Stimulated activated CD4-positive, alpha-beta T cell treated with anti-CD3 and anti-CD28 coated beads, TNF-alpha, amount 100 ng/mL, for 48 hours (primary cell): Measurements from ENCODE around the gene DNTTIP2.
"Not testable (repeated sequence)": the region's sequence is repeated elsewhere in the genome, so short reads cannot be mapped to it uniquely, and the experiment has no call there.

Experiments used
- DNase-seq, 3 donors: peaks; one replicate each; pipeline ENCODE4 v3.0.0-alpha.2; 2020; ENCODE audit warnings: low read depth in 3 of 3

The DNTTIP2 gene

DNA sequence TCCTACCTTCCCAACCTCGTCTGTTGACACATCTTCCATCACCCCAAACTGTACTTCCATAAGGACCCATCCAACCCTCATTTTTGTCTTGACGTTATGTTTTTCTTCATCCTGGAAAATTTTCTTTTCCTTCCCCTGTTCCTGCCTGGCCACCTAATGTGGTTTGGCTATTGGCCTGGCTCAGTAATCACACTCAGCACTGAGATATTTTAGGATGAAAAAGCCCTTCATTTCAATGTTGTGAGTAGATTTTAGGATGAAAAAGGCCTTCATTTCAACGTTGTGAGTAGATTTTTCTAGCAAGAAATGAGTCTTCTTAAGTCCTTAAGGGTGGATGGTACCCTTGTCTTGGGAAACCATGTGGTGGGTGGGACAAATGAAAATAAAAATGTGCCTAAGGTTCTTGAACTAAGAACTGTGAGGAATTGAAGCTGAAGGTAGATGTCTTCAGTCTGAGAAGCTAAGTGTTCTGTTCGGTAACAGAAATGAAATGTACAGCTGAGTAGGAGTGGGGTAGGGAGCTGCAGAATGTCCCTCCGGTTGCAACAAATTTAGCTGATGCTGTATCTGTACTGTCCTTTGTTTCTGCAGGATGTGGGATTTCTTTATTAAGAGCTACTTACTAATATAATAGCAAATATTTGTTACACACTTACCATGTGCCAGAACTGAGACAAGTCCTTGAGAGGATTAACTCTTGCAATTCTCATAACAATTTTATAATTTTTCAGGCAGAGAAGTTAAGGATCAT lies 36.1 kb downstream of the DNTTIP2 start:
- DNase-seq, result no peak

DNA sequence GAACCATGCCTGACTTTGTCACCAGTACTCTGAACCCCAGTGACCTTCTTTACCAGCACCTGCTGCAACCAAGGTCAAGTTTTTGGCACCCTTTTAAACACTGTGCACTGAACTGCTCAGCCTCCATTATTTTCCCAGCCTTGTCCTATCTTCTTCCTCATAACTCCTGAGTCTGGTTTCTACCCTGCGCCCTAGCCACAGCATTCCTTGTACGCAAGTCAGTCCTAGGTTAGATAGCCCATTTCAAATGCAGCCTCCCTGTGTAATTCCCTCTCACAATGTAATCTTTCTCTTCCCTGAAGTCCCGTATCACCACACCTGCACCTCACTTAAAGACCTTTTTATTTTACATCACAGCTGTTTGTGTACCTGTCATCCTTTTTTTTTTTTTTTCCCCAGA lies 37.2 kb downstream of the DNTTIP2 start:
- no peak for DNase-seq

DNA sequence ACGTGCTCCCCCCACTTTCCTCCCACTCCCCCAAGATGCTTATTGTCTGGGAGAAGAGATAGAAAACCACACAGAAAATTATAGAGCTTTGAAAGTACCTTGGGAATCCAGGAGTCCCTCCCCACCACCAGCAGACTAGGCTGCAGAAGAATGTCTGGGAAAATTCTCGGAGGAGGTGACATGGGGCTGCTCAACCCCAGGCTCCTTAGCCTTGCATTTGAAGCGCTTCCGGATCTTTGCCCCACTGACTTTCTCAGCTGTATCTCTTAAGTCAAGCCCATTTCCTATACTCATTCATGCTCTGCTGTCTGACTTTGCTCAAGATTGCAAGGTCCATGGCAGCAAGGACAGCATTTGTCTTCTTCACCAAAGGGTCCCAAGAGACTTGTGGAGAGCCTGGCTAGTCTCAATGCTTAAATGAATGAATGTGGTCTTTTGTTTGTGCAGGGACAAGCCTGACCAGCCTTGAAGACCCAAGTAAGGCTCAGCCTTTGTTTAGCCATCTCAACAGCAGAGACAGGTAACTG lies 38.0 kb downstream of the DNTTIP2 start:
- no peak for DNase-seq

DNA sequence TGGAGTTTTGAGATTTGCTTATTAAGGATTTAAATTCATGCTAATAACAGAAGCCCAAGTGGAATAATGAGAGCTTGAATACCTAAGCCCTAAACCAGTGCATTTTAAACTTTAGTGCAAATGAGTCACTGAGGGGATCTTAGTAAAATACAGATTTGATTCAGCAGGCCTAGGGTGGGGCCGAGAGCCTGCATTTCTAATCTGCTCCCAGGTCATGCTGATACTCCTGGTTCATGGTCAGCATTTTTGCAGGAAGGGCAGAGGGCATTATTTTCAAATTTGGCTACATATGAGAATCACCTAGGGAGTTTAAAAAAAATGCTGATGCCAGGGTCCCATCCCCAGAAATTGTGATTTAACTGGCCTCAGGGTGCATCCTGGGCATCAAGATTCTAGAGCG lies 39.3 kb downstream of the DNTTIP2 start:
- DNase-seq, result no peak

DNA sequence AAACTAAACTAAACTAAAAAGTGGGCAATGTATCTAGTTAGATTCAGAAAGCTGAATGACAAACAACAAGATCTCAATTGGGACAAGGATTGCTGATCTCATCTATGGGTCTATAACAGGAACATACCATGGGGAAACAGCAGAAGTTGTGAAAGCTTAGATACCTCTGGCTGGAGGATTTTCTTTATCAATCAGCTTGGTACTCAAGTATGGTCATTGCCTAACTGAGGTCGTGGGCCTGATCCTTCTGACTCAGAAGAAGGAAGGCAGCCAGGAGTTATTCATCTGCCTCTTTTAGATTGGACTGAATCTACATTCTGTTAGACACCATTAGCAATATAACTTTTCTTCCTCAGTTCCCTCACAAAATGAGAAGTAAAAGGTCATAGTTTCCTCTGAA lies 39.7 kb downstream of the DNTTIP2 start:
- no peak for DNase-seq

DNA sequence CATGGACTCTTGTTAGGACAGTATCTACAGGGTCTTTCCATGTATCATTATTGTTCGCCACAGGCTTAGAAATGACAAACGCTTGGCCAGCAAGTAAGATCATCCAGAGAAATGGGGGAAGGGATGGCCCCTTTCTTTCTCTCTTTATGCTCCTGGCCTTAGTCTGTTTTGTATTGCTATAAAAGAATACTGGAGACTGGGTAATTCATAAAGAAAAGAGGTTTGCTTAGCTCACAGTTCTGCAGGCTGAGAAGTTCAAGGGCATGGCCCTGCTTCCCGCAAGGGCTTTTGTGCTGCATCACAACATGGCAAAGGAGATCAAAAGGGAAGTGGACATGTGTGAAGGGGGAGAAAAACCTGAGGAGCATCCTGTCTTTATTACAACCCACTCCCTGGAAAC lies 41.0 kb downstream of the DNTTIP2 start:
- no peak for DNase-seq

DNA sequence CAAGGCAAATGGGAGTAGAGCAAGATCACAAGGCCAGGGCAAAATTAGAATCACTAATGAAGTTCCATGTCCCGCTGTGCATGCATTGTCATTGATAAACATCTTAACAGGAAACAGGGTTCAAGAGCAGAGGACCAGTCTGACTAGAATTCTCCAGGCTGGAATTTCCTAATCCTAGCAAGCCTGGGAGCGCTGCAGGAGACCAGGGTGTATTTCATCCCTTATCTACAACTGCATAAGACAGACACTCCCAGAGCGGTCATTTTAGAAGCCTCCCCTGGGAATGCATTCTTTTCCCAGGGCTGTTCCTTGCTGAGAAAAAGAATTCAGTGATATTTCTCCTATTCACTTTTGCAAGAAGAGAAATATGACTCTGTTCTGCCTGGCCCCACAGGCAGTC lies 45.7 kb downstream of the DNTTIP2 start:
- DNase-seq, result not testable (repeated sequence)

DNA sequence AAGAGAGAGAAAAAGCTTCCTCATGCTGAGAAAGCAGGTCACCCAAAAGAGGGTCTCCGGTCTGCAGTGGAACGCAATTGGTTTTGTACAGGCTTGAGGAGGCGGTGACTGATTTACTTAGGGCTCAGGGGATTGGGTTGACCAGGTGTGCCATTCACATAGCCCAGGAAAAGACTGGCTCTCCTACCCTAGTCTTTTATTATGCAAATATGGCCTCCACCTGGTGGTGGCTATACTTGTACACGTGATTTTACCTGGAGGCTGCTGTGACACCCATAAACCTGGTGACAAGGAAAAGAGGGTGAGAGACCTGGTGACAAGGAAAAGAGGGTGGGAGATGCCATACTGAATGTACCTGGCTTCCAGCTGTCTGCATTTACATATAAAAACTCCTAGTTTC lies 49.9 kb downstream of the DNTTIP2 start:
- DNase-seq, result no peak

DNA sequence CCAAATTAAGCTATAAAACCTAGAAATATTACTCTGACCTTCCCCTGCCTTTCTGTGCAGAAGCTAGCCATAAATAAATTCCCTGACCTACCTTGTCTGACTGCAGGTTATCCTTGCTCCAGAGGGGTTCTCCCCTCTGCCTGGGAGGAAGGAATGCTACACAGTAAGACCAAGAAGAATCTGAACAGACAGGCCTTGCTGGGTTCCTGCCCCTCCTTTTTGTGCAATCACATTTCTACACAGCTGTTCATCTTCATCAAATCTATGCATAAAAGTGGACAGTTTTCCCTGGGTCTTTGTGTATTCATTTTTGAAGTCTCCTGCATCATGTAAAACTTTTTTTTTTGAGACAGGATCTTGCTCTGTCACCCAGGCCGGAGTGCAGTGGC lies 50.6 kb downstream of the DNTTIP2 start:
- no peak for DNase-seq

DNA sequence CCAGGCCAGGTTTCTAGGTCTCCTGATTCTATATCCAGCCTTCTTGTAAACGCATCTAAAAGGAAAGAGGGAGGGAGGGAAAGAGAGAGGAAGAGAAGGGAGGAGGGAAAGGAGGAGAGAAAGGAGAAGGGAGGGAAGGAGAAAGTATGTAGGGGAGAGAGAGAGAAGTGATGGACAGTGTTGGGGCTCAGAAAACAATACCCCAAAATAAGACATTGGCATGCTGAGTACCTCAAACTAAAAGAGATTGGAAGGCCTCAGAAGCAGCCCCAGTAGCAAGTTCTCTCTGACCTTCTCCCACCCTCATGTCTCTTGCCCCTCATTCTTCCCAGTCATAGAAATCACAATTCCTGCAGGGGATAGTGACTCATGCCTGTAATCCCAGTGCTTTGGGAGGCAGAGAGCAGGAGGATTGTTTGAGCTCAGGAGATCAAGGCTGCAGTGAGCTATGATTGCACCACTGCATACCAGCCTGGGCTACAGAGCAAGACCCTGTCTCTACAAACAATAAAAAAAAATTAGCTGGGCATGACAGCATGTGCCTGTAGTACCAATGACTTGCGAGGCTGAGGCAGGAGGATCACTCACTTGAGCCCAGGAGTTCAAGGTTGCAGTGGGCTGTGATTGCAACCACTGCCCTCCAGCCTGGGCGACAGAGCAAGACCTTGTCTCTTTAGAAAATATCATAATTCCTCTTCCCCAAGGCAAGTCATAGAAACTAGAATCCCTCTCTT lies 51.2 kb downstream of the DNTTIP2 start:
- DNase-seq, result no peak

DNA sequence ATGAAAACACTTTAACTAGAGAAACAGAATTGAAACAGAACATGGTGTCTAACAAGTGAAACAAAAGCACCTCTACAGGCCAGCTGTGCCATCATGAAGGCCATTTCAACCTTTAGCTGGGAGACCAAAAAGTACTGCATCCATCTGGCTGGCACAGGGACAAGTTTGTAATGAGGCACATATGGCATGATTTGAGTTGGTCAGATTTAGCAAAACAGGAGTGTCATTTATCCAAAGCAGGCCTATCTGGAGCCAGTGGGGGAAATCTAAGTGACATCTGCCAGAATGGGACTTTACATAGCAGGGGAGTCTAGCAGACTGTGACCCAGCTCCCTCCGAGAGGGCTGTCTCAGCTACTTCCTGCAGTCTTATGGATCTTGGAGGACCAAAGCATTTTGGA lies 51.9 kb downstream of the DNTTIP2 start:
- no peak for DNase-seq

DNA sequence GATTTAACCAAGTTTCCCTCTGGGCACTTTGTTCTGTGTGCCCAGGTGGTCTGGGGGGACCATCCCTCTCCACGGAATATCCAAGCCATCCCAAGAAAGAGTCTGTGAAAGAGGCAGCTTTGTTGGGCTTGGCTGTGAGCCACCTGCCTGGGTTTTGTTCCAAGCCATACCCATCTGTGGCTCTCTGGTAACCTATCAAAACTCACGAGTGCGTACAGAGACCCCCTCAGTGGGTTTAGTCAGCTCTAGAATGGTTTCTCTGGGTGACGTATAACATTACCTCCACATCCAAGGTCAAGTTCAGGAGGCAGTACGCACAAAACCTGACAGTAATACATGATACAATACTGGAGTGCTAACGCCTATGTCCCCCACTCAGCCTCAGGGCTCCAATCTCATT lies 54.2 kb downstream of the DNTTIP2 start:
- no peak for DNase-seq

DNA sequence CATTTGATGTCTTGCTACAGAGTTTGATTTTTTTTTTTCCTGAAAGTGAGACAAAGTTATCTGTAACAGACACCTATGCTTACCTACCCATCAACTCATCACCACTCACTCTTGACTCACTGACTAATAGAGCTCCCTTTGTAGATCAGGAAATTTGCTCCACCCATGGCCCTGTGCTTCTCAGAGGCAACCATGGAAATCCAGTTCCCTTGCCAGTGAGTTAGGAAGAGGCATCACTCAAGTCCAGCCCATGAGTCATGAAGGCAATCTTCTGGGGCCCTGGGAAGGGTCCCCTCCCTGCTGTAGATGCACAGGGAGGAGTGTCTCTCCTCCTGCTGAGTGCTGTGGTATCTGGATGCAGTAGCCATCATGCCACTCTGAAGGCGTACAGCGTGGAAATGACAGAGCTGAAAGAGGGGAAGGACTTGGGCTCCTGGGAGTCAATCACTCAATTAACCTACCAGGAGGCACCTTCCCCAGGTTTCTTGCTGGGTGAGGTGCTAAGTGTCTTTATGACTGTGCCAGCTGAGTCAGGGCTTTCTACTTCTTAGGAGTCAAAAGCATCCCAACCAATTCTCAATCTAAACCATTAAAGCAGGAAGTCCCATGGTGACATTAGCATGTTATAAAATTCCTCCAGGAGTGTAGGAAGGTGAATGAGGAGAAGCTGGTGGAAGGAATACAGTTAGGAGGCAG lies 56.1 kb downstream of the DNTTIP2 start:
- no peak for DNase-seq

DNA sequence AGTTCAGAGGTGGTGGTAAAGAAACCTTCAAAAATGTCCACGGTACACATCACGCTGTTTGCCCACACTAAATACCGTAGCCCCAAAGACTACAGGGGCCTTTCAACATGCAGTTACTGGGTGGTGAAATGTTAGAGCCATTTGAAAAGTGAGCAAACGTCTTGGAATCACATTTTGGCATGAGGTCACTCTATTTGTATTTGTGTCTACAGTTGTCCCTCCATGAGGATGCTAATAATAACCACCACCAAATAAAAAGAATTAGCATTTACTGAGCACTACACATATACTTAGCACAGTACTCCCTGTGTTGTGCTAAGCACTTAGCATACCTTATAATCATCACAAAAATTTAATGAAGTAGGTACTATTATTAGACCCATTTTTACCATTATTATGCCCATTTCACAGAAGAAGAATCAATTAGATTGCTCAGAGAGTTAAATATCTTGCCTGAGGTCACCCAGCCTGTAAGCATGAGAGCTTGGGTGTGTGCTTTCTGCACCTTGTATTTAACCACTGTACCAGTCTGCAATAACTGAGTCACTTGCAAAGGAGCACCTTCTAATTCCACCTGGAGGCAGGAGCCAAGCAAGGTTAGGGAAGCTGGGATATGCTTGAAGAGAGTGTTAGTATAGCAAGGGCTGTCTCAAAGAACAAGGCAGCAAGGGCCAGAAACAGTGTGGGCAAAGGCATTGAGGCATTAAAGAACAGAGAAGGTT lies 57.4 kb downstream of the DNTTIP2 start:
- DNase-seq, result no peak

DNA sequence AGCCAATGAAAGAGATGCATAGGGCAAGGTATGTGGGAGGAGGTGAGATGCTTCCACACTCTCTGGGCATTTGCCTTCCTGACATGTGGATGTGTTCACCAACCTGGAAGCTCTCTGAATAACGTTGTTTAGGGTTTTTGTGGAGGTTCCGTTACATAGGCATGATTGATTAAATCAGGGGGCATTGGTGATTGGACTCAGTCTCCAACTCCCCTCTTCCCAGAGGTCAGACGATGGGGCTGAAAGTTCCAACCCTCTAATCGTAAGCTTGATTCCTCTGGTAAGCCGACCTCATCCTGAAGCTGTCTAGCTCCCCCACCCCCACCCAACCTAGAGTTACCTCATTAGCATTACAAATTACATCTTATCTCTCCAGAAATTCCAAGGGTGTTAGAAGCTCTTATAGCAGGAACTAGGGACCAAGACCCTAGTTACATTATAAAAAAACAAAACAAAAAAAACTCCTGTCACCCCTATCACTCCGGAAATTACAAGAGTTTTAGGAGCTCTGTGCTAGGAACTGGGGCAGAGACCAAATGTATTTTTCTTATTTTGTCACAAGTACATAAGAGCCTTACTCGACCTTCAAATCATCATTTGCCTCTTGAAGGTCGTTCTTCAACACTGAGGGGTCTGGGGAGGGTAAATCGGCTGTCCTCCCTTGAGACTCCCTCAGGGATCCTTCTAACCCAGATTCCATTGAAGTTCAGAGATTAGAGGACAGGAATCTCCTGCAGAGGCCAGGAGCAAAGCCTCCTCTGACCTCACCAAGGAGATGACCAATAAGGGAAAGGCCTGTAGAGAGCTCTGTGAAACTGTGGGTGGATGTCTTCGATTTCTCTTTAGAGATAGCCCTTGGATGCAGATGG lies 58.2 kb downstream of the DNTTIP2 start:
- no peak for DNase-seq

DNA sequence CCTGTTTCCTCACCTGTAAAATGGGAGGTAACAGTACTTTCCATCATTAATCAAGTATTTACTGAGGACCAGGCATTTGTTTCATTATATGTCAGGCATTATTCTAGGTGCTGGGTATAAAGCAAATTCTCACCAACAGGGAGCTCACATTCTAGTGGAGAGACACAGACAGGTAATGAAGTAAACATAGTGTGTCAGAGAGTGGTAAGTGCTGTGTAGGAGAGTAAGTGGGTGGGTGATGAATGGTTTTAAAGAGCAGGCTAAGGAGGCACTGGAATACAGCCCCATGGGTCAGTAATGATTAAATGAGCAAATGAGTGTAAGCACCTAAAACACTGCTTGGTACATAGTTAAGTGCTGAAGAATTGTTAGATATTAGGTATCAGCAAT lies 60.4 kb downstream of the DNTTIP2 start:
- no peak for DNase-seq

DNA sequence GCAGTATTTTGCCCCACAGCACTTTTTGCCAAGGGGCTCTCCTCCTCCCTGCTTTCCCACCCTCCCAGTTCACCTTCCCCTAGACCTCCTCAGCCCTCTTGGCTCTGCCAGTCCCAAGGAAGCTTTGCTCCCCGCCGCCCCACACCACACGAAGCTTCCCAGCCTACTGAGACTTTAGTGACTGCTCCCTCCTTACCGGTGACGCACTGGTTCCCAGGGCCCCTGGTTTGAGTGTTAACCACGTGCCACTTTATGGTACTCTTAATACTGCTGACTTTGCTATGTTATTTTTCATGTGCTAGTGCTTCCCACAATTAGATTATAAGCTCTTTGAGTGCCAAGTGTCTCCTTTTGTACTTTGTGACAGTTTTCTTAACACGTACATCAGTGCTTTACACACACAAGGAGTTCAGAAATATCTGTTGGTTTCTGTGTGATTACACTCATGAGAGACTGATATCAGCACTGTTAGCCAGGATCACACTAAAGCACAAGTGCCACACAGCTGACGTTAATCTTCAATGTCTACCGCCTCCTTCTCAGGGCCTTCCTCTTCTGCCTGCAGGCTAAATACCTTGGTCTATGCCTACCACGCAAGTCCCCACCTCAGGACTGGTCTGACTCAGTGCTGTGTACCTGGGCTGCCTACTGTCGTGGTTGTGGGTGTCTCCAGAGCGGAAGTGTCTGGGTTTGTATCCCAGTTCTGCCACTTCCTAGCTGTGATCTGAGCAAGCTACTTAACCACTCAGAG lies 61.0 kb downstream of the DNTTIP2 start:
- DNase-seq, result peak in 2 of 3 donors; percentile 7 to 8

DNA sequence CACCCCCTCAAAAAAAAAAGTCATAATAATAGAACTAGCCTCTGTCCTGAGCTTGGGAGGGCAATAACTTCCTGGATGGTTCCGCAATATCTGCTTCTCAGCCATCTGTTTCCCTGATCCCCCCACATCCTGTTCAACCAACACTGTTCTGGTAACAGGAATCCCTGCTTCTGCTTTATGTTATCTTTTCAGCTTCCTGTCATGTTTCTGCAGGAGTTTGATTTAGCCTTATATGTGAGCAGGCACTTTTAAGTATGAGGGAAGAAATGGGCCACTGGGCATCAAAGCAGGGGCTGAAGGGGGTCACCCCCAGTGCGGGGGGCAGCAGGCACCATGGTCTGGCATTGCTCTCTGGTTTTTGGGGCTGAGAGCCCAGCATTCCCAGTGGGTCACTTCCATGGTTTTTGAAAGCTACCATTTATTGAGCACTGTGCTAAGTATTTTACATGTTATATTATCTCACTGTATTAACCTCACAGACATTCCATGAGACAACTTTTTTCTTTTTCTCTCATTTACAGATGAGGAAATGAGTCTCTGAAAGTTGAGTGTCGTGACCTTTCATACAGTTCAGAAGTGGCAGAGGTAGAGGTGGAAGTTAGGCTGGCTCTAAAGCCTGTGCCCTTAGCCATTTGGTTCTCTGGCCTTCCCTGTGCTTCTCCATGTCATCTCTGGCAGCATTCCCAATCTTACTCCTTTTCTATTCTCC lies 61.9 kb downstream of the DNTTIP2 start:
- no peak for DNase-seq
